HPDE6-E6E7 (cell line): Measurements from ENCODE around the gene SLC2A1.
"Not testable (repeated sequence)": the region's sequence is repeated elsewhere in the genome, so short reads cannot be mapped to it uniquely, and the experiment has no call there.

Experiments used
- DNase-seq: peaks from one replicate; pipeline ENCODE4 v3.0.0; 2011; ENCODE audit warnings: missing footprints; ENCODE audit errors: extremely low spot score

The SLC2A1 gene

GRCh38 chr1:42929434-42930177 lies 29.1 kb downstream of the SLC2A1 start:
- no peak for DNase-seq

- no peak for DNase-seq
These were observed 29.8 kb downstream of the SLC2A1 start for GRCh38 chr1:42928859-42929258.

- DNase-seq, result no peak
These were observed 30.7 kb downstream of the SLC2A1 start for GRCh38 chr1:42927920-42928505.

GRCh38 chr1:42927274-42927841 lies 31.3 kb downstream of the SLC2A1 start:
- no peak for DNase-seq

- DNase-seq, result no peak
These were observed 31.8 kb downstream of the SLC2A1 start for GRCh38 chr1:42926879-42927242.

- no peak for DNase-seq
These were observed 32.3 kb downstream of the SLC2A1 start for GRCh38 chr1:42926235-42926878.

GRCh38 chr1:42924851-42925760 lies 33.6 kb downstream of the SLC2A1 start:
- no peak for DNase-seq

- DNase-seq, result no peak
These were observed 34.4 kb downstream of the SLC2A1 start for GRCh38 chr1:42924082-42924850.

GRCh38 chr1:42923367-42924081 lies 35.1 kb downstream of the SLC2A1 start:
- DNase-seq, result no peak

- no peak for DNase-seq
These were observed 35.8 kb downstream of the SLC2A1 start for GRCh38 chr1:42922687-42923366.

- no peak for DNase-seq
These were observed 36.9 kb downstream of the SLC2A1 start for GRCh38 chr1:42921769-42922168.

- DNase-seq, result not testable (repeated sequence)
These were observed 39.0 kb downstream of the SLC2A1 start for GRCh38 chr1:42919651-42920050.

- DNase-seq, result no peak
These were observed 41.5 kb downstream of the SLC2A1 start for GRCh38 chr1:42917241-42917495.

- no peak for DNase-seq
These were observed 43.2 kb downstream of the SLC2A1 start for GRCh38 chr1:42915456-42915855.

- no peak for DNase-seq
These were observed 44.5 kb downstream of the SLC2A1 start for GRCh38 chr1:42914092-42914627.

- DNase-seq, result no peak
These were observed 45.1 kb downstream of the SLC2A1 start for GRCh38 chr1:42913426-42914091.

GRCh38 chr1:42910985-42911384 lies 47.7 kb downstream of the SLC2A1 start:
- DNase-seq, result no peak

GRCh38 chr1:42908046-42908445 lies 50.6 kb downstream of the SLC2A1 start:
- no peak for DNase-seq

- no peak for DNase-seq
These were observed 54.2 kb downstream of the SLC2A1 start for GRCh38 chr1:42904434-42904833.
